Measurements from ENCODE around the gene PDZRN3. TPM values are rescaled to one million over a fixed set of nuclear protein-coding genes. Genes with fewer than 3 reads are reported as not detected.

Gene PDZRN3
- total RNA-seq, 4 donors from 2014 or later = 13.3 to 81.7 (median 19.7) TPM

DNA sequence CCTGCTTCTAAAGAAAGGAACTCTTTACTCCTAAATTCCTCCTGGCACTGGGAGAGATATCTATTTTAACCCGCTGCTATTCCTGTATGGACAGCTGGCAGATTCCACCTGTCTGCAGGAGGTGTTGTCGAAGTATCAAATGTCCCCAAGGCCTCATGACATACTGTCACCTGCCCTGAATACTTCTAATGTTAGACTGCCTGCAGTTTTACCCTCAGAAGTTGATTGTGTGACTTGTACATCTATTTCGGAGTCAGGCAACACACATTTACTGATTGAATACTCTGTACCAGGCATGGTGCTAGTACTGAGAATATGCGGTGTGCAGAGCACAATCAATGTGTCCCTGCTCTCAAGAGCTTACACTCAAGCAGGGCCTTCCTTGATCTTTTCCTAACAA, 38.6 kb downstream of the PDZRN3 start:
- H3K27ac ChIP-seq = no peak overlapping the region
- TF ChIP-seq, protein P1, sequence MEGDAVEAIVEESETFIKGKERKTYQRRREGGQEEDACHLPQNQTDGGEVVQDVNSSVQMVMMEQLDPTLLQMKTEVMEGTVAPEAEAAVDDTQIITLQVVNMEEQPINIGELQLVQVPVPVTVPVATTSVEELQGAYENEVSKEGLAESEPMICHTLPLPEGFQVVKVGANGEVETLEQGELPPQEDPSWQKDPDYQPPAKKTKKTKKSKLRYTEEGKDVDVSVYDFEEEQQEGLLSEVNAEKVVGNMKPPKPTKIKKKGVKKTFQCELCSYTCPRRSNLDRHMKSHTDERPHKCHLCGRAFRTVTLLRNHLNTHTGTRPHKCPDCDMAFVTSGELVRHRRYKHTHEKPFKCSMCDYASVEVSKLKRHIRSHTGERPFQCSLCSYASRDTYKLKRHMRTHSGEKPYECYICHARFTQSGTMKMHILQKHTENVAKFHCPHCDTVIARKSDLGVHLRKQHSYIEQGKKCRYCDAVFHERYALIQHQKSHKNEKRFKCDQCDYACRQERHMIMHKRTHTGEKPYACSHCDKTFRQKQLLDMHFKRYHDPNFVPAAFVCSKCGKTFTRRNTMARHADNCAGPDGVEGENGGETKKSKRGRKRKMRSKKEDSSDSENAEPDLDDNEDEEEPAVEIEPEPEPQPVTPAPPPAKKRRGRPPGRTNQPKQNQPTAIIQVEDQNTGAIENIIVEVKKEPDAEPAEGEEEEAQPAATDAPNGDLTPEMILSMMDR (IDR thresholded peaks at IDR 0.05) = no peak
- TF ChIP-seq POLR2A (IDR thresholded peaks at IDR 0.05) = no peak
- H3K27me3 ChIP-seq = no peaks in the 10 kb centered on the region
- H3K4me3 ChIP-seq = no peak overlapping the region
- no peaks in the 10 kb centered on the region for H3K36me3 ChIP-seq
- H3K9me3 ChIP-seq = no peaks in the 10 kb centered on the region
- DNase-seq = no peak
- H3K4me1 ChIP-seq = no peaks in the 10 kb centered on the region

DNA sequence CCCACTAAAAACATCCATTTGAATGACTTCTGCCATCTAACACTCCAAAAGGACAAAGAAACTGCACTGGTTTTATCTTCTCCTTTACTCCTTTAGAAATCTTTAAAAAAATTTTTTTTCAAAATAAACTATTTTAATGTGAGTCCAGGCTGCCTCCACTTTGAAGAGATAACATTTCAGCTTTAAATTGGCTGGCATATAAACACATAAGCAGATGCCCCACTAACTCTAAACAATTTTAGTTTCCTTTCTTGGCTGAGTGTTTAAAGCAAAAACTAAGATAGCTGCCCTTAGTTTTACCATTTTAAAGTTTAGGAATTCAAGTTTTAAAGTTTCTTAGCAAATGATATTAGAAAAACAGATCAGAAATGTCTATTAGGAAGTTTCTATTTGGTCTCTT, 39.9 kb downstream of the PDZRN3 start:
- Histone ChIP-seq H3K4me1 (no peaks in the 10 kb centered on the region), H3K36me3 (no peaks in the 10 kb centered on the region), H3K27ac (no peak overlapping the region), H3K4me3 (no peak overlapping the region), H3K27me3 (no peaks in the 10 kb centered on the region), H3K9me3 (no peaks in the 10 kb centered on the region)
- no peak for DNase-seq
- TF ChIP-seq, protein P1 (IDR thresholded peaks at IDR 0.05) = no peak

DNA sequence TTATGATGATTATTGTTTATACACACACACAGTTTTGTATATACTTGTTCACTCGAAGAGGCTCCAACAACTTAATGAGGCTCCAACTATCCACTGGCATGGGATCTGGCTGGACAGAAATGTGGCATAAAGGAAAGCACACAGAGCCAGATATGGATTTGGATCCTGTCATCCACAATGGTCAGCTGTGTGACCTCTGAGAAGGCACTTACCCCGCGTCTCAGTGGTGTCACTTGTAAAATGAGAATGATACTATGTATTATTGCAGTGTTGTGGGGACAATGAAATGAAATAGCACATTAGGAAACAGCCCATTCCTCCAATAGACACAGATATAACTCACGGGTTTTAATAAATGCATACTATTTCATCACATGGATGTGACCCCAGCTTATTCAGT, 42.2 kb downstream of the PDZRN3 start:
- Histone ChIP-seq H3K4me1 (no peaks in the 10 kb centered on the region), H3K27me3 (no peaks in the 10 kb centered on the region), H3K4me3 (no peak overlapping the region), H3K36me3 (no peaks in the 10 kb centered on the region), H3K27ac (no peak overlapping the region), H3K9me3 (no peaks in the 10 kb centered on the region)
- DNase-seq = no peak
- TF ChIP-seq, protein P1 (IDR thresholded peaks at IDR 0.05) = no peak
- no peak for TF ChIP-seq POLR2A (IDR thresholded peaks at IDR 0.05)

DNA sequence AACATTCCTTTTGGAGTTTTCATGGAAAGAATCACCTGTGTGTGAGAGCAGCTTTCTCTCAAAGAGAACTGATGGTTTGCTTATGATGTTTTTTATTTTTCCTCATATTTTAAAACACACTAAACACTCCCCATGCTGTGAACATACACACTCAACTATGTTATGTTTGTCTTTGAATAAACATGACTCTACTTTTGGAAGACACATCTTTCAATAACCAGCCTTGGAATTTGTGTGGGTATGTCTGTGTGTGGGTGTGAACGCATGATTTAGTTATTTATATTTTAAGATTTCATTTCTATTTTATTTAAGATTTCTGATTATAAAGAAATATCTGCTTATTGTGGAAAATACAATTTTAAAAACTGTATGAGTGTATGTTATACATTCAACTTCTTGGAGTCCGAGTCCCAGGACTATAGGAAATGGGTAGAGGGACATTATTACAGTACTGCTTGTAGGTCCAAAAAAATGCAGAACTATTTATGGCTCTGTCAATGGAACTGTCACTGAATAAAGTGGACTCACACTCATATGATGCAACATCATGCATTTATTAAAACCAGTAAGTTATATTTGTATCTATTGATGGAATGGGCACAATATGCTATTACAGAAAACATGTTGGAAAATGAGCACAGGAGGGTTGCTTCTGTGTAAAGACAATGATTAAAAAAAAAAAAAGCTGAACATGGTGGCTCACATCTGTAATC, 43.5 kb downstream of the PDZRN3 start:
- no peaks in the 10 kb centered on the region for H3K4me1 ChIP-seq
- no peak for DNase-seq
- no peaks in the 10 kb centered on the region for H3K36me3 ChIP-seq
- H3K4me3 ChIP-seq = no peak overlapping the region
- TF ChIP-seq, protein P1 (IDR thresholded peaks at IDR 0.05) = no peak
- TF ChIP-seq POLR2A (IDR thresholded peaks at IDR 0.05) = no peak
- no peaks in the 10 kb centered on the region for H3K9me3 ChIP-seq
- no peak overlapping the region for H3K27ac ChIP-seq
- H3K27me3 ChIP-seq = no peaks in the 10 kb centered on the region

DNA sequence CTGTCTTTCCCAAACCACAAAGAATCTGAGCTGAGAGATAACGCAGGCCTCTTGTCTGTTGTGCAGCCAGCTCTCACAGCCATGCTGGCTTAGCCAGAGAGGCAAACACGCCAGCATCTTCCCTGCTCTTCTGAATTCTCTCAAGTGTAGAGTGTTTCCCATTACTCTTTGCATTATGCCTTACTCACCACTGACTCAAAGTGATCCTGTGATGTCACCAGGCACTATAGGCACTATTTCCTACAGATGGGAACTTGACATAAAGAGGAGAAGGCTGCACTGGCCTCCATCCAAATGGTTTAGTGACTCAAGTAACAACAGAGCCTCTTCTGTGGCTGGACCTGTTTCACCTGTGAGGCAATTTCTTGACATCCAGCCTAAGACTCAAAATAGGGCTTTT, 44.4 kb downstream of the PDZRN3 start:
- H3K36me3 ChIP-seq = no peaks in the 10 kb centered on the region
- TF ChIP-seq POLR2A (IDR thresholded peaks at IDR 0.05) = no peak
- TF ChIP-seq, protein P1 (IDR thresholded peaks at IDR 0.05) = no peak
- H3K9me3 ChIP-seq = no peaks in the 10 kb centered on the region
- DNase-seq = no peak
- no peaks in the 10 kb centered on the region for H3K27me3 ChIP-seq
- no peaks in the 10 kb centered on the region for H3K4me1 ChIP-seq
- no peak overlapping the region for H3K27ac ChIP-seq
- H3K4me3 ChIP-seq = no peak overlapping the region

DNA sequence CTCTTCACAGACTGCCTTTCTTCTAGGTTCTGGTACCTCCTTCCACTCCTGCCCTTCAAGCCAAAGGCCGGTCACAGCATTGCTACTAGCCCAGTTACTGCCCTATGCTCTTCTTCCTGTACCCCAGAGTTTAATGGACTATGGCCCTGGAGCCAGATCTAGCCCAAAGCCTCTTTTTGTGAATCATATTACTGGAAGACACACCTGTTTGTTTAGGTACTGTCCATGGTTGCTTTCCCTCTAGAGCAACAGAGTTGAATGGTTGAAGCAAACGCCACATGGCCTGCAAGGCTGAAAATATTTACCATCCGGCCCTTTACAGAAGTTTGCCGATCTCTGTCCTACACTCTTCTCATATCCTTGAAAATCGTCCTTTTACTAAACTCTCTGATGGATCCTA, 47.0 kb downstream of the PDZRN3 start:
- Histone ChIP-seq H3K27ac (no peak overlapping the region), H3K27me3 (no peaks in the 10 kb centered on the region), H3K36me3 (no peaks in the 10 kb centered on the region), H3K4me1 (peaks cover 0 to under 1% (median 0%) of the 10 kb centered on the region in 4 donors), H3K9me3 (no peaks in the 10 kb centered on the region), H3K4me3 (no peak overlapping the region)
- DNase-seq = no peak
- TF ChIP-seq POLR2A (IDR thresholded peaks at IDR 0.05) = no peak
- TF ChIP-seq, protein P1 (IDR thresholded peaks at IDR 0.05) = no peak

Data from Peyer's patch (tissue), 4 donors.